ENCODE results near the gene SPATA18. TPM values are rescaled to one million over a fixed set of nuclear protein-coding genes. Genes with fewer than 3 reads are reported as not detected.

SPATA18 gene, protein sequence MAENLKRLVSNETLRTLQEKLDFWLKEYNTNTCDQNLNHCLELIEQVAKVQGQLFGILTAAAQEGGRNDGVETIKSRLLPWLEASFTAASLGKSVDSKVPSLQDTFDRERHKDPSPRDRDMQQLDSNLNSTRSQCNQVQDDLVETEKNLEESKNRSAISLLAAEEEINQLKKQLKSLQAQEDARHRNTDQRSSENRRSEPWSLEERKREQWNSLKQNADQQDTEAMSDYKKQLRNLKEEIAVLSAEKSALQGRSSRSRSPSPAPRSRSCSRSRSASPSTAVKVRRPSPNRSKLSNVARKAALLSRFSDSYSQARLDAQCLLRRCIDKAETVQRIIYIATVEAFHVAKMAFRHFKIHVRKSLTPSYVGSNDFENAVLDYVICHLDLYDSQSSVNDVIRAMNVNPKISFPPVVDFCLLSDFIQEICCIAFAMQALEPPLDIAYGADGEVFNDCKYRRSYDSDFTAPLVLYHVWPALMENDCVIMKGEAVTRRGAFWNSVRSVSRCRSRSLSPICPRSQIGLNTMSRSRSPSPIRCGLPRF
- 2.2 and 3.3 TPM in 2 replicates for total RNA-seq (2014; rRNA removed; shearing (Covaris generic))
- 2.1 and 2.6 TPM in 2 replicates for polyA plus RNA-seq (2015; cell fraction: cytosol; rRNA removed)
- 4.3 and 4.6 TPM in 2 replicates for polyA plus RNA-seq (2015; cell fraction: nucleus; rRNA removed)

DNA sequence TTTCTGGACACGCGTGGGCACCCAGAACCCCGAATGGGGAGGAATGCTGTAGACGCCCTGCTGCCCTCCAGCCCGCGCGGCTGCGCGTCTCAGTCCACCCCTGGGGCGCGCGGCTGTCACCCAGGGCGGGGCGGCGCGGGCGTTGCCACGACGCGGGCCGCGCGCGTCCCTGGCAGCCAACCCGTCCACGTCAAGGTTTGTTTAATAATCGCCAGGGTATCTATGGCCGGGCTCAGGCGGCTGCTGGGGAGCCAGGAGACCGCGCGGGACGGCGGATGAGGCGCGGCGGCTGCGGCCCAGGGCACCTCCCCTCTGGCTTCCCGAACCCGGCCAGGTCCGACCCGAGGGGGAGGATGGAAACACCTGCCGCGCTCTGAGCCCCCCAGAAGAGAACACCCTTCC is at the start of gene SPATA18:
Gene SPATA18 (plus strand): TSS at position 92 of the 402 bp plus-strand sequence. CDS start 401 bp downstream, outside the sequence.
- no peak for DNase-seq (ENCODE audit: low read depth)

DNA sequence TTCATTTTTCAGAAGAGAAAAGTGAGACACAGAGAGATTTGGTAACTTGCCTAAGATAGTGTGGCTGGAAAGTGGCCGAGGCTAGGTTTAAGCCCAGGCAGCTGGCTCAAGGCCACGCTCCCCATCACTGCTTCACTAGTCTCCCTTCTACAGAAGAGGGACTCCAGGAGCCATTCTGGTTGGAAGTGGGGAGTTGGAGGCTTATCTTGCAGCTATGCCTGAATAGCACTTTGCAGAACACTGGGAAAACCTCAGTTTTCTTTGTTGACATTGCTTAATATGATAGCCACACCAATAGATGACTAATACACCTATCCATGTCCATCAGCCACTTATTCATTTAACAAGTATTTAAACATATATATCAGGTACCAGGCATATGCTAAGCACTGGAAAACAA is 49.5 kb upstream of the SPATA18 start:
- peak; percentile 49 for DNase-seq (ENCODE audit: low read depth)

DNA sequence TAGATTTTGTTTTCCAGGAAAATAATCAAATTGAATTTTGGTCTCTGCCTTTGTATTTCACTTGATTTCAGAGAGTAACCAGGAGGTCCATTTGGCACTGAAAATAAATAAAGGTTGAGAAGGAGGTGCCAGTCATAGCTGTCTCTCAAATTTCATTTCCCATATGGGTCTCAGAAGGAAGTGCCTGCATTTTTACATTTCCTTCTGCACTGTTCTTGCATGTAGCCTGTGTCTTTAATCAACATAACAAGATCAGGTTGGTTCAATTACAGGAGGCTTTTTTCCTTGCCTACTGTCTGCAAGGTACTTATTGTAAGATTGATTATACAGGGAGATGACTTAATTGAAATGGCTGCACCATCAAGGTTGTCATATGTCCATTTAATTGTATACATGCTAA is 46.7 kb upstream of the SPATA18 start:
- DNase-seq (ENCODE audit: low read depth) = no peak

DNA sequence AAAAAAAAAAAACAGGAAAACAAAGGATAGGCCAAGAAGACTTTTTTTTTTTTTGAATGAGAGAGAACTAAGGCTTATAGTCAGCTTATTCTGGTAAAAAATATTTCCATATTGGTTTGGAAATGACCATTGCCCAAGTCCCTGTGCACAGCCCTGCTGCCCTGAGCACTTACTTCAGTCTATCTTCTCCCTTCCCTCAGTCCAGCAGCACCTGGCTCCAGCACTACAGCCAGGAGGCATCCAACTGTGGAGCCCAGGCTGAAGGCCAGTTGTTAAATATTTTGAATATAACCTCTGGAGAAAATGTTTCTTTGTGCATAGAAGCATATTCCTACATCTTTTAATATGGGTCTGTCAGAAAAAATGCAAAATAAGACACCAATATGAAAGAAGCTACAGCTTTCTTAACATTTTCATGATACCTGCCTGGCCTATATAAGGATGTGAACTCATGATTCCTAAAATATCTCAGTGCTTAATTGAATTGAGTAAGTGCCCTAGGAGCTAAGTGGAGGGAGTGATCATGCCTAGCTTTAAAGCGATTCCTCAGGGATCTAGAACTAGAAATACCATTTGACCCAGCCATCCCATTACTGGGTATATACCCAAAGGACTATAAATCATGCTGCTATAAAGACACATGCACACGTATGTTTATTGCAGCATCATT is 45.4 kb upstream of the SPATA18 start:
- DNase-seq (ENCODE audit: low read depth) = no peak

DNA sequence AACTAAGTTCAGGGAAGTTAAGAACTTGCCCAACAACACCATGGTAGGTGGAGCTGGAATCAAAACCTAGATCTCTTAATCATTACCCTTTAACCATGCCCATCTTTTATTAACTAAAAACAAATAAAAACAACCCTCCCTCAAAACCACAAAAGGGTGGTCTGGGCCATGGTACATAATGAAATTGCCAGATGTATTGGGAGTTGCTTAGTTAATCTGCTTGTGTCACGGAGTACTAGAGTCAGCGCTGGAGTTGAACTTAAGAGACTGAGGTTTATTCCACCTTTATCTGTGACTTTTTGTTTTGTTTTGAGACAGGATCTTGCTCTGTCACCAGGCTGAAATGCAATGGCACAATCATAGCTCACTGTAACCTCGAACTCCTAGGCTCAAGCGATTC is 44.2 kb upstream of the SPATA18 start:
- no peak for DNase-seq (ENCODE audit: low read depth)

DNA sequence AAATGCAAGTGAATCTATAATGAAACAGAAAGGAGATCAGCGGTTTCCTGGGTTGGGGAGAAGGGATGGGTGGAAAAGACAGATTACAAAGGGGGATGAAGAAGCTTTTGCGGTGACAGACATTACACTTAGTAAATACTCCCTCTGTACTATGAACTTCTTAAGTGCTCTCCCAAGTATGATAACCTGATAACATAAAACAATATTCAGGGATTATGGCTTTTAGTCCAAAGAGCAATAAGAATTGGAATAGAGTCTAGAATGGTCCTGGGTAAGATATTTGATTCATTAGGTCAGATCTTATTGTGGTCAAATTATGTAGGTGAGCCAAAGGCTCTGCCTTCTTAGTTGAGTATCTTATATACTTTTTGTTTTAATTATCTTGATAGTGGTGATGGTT is 40.1 kb upstream of the SPATA18 start:
- DNase-seq (ENCODE audit: low read depth) = no peak

DNA sequence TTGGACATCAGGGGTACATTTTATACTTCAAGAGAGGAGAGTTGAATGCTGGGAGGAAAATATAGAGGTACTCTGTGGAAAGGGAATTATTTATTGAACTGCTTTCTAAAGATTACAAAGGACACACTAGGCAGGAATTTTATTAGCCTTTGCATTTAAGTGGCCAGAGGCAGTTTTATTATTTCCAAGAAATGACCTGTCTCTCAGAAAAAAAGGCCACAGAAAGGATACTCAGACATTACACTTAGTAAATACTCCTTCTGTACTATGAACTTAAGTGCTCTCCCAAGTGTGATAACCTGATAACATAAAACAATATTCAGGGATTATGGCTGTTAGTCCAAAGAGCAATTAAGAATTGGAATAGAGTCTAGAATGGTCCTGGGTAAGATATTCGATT is 38.5 kb upstream of the SPATA18 start:
- no peak for DNase-seq (ENCODE audit: low read depth)

DNA sequence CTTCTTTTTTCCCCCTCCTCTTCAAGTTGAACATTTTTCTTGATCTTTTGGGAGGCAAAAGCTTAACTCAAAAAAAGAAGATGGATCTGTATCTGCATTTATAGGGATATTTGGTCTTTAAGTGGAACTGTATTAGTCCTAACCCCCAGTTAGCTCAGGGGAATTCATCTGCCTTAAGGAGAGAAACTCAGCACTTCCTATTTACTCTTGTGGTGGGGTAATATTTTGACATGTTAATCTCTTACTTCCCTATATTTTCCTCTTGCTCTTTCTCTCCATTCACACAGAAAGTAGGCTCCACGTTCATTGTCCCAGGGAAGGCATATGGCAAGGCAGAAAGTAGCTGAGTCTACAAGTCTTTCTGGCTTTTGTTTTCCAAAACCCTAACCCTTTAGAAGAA is 36.2 kb upstream of the SPATA18 start:
- DNase-seq (ENCODE audit: low read depth) = no peak

DNA sequence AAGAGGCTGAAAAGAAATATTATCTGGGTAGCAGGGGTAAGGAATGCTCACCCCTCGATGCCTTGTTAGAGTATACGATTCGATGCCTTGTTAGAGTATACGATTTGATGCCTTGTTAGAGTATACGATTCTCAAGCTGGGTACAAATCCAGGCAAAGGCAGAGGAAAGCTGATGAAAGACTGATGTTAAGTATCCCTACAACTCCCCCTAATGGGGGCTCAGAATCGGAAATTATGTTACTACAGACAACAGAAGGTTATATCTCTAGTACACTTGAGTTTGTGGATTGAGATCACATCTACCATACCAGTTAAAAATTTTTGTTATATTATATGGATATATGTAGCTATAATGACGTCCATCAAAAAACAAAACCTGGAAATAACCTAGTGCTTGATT is 35.7 kb upstream of the SPATA18 start:
- peak; percentile 10 for DNase-seq (ENCODE audit: low read depth)

DNA sequence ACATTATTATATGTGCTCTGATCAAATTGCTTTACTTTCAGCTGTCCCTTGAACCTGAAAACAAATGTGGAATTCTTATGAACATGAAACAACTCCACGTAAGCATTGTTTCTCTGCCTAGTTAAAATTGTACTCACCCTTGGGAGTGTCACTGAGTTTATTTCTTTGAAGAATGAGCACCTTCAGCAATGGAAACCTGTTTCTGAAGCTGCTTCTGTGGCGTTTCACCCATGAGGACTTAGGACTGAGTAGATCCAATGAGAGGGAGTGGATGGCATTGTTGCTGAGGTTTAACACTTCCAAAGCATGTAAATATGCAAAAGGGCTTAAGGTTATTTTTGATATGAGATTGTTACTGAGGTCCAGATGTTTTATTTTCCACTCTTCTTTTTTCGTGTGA is 34.1 kb upstream of the SPATA18 start:
- DNase-seq (ENCODE audit: low read depth) = no peak

DNA sequence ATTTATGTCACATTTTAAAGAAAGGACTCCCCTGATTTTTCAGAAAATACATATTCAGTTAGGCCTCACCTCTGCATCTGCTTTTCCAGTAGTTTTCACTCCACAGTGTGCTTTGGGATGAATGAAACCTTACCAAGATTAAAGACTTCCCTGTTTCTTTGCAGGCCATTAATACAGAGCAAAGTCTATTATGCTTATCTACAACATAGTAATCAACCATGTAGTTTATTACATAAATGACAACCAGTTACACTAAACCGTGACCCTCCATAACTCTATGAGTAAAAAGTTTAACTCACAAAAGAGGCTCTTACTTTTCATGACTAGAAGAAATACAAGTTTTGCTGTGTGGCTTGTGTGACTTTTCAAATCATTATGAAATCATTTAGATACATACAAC is 33.3 kb upstream of the SPATA18 start:
- DNase-seq (ENCODE audit: low read depth) = no peak

DNA sequence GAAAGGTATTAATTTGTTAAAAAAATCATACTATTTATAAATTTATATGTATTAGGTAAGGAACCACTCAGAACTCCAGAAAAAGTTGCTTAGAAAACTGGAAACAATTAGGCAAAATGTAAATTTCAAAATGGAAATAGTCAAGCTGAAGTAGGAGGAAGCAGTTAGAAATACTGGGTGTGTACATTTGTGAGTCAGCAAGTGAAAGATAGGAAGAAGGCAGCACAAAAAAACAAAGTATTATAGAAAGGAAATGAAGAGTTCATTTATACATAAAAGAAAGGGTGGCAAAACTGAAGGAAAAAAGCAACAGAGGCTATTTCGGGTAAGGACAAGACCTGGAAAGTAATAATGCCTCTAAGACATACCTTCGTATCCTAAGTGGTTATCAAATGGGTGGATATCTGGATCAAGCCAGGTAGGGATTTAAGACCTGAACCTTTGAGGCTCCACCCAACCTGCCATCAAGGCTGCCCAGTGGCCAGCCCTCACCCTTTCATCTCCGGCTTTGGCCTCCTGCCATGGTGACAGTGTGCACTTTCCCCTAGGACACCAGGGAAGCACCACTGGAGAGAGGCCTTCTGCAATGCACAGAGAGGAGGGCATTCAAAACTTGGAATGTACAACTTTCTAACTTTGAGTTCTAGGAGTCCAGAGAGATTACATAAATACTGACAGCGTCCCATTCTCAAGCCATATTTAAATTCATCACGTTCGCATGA is 31.0 kb upstream of the SPATA18 start, which contains the start of gene LRRC66:
Gene LRRC66 (minus strand): TSS at position 428 of the 722 bp plus-strand sequence. CDS start 2,750 bp downstream, outside the sequence.
- no peak for DNase-seq (ENCODE audit: low read depth)

DNA sequence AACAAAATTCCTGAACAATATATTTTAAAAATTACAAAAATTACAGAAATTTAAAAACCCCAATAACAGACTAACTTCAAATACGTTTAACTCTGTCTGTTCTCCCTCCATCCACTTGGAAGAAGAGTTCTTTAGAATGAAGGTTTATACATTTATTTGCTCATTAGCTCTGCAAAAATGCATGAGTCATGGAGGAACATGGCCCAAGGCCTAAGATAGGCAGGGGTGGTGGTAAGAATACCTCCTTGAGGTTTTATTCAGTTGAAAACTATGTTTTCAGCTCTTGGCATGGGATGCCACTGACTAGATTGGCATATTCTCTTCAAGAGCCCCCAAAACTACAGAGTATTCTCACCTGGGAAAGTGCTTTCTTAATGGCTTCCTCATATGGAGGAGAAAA is 22.1 kb upstream of the SPATA18 start:
- DNase-seq (ENCODE audit: low read depth) = peak; percentile 62

DNA sequence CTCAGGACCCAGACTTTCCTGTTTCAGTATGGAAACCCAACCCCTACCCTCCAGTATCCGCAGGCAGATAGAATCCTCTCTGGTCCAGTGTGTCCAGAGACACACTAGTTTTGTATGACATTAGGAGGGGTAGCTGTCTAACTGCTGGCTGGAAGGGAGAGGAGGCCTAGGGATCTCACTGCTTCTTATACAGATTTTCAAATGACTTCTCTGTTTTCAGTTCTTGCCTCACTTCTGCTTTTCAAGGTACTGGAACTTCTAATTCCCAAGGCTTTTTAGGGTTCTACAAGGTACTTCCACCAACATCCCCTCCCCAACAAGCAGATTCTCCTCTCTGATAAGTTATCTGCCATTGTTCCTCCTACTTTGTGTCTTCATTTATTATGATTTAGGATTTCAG is 19.1 kb upstream of the SPATA18 start:
- DNase-seq (ENCODE audit: low read depth) = no peak

DNA sequence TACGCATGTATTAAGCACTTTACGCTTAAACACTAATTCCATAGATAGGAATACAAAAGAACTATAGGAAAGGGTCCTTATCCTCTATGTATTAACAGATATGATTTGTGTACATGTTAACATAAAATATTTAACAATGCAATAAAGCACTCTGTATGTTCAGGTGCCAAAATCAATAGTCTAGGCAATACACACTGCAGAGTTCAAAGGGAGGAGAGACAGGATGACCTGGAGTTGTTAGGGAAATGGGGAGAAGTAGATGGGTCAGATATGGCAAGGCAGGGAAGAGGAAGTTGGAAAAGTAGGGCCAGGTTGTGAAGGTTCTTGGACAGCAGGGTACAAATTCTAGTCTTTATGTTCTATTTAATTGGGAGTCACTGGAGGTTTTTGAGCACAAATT is 15.9 kb upstream of the SPATA18 start:
- DNase-seq (ENCODE audit: low read depth) = no peak

DNA sequence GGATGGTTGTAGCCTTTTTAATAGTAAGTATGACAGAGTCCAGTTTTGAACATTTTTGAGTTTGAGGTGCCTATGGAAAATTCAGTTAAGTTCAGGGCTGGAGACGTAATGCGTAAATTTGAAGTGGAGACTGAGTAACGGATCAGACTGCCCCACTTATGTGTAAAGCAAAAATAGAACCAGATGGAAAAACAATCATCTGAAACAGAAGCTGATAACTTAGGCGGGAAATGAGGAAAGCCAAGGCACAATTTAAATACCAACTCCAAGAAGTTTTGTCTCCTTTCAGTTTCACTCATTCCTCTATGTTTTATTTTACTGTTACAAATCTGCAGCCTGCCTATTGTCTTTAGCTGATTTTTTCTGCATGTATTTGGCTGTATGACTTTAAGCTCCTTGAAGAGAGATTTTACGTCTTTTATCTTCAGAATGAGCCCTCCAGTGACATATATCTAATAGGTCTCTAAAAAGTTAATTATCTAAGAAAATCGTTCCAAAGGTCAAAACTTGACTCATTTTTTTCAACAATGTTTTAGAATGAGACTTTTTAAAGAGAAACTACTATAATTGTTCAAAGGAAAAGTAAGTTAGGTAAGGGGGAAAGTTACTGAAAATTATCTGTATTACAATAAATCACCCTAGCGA is 14.1 kb upstream of the SPATA18 start:
- no peak for DNase-seq (ENCODE audit: low read depth)

DNA sequence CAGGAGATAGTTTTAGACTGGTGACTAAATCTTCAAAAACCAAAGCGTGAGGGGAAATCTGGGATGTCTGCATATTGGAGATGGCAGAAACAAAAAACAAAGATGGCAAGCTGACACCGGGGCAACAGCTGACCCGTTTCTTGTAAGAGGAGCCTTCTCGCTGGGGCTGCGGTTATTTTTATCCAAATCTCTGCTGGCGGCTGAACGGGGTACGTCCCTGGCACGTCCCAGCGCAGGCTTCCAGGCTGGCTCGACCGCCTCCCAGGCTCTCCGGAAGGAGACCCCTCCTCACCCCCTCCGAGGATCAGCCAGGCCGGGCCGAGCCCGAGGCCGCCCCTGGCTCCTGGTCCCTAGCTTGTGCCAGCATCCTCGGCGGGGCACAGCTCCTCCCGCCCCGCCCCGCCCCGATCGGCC is 13.4 kb upstream of the SPATA18 start:
- DNase-seq (ENCODE audit: low read depth) = peak; percentile 31

DNA sequence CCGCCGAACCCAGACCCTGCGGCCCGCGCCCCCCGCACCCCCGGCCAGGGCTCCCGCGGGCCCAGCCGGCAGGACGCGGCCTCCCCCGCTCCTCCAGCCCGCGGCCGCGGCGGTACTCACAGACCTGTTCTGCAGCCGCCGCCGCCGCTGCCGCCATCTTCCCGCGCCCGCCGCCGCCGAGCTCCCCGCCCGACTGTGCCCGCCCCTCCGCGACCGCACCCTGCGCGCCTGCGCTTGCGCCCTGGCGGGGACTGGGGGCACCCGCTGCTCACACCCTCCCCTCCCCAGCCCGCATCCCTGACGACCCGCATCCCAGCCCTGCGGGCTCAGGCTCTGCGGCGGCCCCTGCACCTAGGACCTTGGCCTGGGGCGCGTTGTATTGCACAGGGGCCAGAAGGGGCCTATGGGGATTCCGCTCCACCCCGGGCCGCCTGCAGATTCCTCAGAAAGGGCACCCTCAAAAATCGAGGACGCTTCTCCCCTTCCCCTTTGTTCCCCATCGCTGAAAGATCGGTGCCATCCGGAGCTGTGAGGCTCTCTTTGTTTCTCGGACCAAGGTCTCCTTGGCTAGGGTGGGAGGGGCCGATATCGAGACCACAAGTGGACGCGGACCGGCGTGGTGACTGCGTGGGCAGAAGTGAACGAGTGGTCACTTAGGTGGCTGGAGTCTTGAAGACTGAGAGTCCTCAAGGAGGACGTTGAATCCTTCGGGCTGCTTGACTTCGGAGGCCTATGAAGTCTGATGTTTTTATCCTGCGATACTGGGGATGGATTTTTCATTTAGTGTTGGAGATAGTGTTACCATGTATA is 12.8 kb upstream of the SPATA18 start, which contains the start of gene SGCB:
Gene SGCB (minus strand): TSS at position 197 of the 810 bp plus-strand sequence. CDS start 40 bp downstream, at position 157.
- peak; percentile 34 for DNase-seq (ENCODE audit: low read depth)

DNA sequence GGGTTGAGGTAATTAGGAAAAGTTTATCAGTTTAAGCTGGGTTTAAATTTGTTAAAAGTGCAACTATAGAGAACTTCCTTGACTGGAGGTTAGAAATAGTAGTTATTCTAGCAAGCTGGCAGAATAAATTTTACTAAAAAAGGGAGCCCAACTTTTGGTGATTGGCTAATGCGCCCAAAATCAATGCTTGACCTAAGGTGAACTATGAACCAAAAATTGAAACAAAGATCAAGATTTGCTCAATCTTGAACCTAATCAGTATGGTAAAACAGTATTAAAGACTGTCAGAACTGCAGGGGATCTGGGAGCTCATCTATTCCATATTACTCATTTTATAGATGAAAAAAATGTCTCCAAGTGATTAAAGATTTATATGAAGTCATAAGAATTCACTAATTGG is 6.1 kb upstream of the SPATA18 start:
- DNase-seq (ENCODE audit: low read depth) = no peak

DNA sequence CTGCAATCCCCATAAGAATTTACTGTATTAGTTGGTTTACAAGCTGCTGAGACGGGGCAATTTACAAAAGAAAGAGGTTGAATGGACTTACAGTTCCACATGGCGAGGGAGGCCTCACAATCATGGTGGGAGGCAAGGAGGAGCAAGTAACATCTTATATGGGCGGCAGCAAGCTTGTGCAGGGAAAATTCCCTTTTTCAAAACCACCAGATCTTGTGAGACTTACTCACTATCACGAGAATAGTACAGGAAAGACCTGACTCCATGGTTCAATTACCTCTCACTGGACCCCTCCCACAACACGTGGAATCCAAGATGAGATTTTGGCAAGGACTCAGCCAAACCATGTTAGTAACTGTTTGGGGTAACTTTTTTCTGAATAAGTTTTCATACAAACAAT is 1.8 kb upstream of the SPATA18 start:
- no peak for DNase-seq (ENCODE audit: low read depth)

Data from HT1080 (cell line).